Hematopoietic multipotent progenitor cell treated with erythropoietin and hydrocortisone succinate and interleukin-3 and kit ligand, for 4 days (in vitro differentiated cells): ENCODE measurements around the gene RDH12.

Experiments used
- DNase-seq: peaks from one replicate; pipeline ENCODE4 v3.0.0-alpha.2; 2015

Gene RDH12

GRCh38 chr14:67756496-67756895, 54.8 kb downstream of the RDH12 start:
- no peak for DNase-seq

GRCh38 chr14:67757175-67757574, 55.5 kb downstream of the RDH12 start:
- DNase-seq: no peak

- no peak for DNase-seq
These were observed 58.2 kb downstream of the RDH12 start for GRCh38 chr14:67759916-67760315.

- no peak for DNase-seq
These were observed 60.4 kb downstream of the RDH12 start for GRCh38 chr14:67762051-67762450.

- DNase-seq: peak; percentile 31
These were observed 61.6 kb downstream of the RDH12 start for GRCh38 chr14:67763158-67763822.

GRCh38 chr14:67764496-67764895, 62.8 kb downstream of the RDH12 start:
- no peak for DNase-seq

GRCh38 chr14:67765192-67765834, 63.6 kb downstream of the RDH12 start:
- no peak for DNase-seq

GRCh38 chr14:67766035-67766680, 64.5 kb downstream of the RDH12 start:
- peak; percentile 33 for DNase-seq

GRCh38 chr14:67768219-67768618, 66.5 kb downstream of the RDH12 start:
- DNase-seq: no peak

- no peak for DNase-seq
These were observed 72.2 kb downstream of the RDH12 start for GRCh38 chr14:67773844-67774377.

- no peak for DNase-seq
These were observed 75.1 kb downstream of the RDH12 start for GRCh38 chr14:67776653-67777322.

GRCh38 chr14:67778792-67779191, 77.1 kb downstream of the RDH12 start:
- peak; percentile 17 for DNase-seq

GRCh38 chr14:67782090-67782489, 80.4 kb downstream of the RDH12 start:
- DNase-seq: no peak
